Neuronal stem cell (in vitro differentiated cells): Measurements from ENCODE around the gene BCOR.

Experiments
- DNase-seq: peaks from one replicate; pipeline ENCODE4 v3.0.0-alpha.2; 2013; ENCODE audit warnings: low spot score
- H2AFZ ChIP-seq: one replicate; pipeline ENCODE4 v1.6.1; 2013; ENCODE audit warnings: mild to moderate bottlenecking, low read length, inconsistent platforms
- H2AK5ac ChIP-seq: 2 replicates; pipeline ENCODE4 v1.6.1; 2013; ENCODE audit warnings: low read depth, mild to moderate bottlenecking, inconsistent platforms, low read length, moderate library complexity, mixed read lengths
- H2BK120ac ChIP-seq: 2 replicates; pipeline ENCODE4 v1.6.1; 2013; ENCODE audit warnings: low read depth, mild to moderate bottlenecking, inconsistent platforms, low read length, moderate library complexity, mixed read lengths
- H2BK12ac ChIP-seq: one replicate; pipeline ENCODE4 v1.6.1; 2013; ENCODE audit warnings: low read length, inconsistent platforms
- H2BK15ac ChIP-seq: 2 replicates; pipeline ENCODE4 v1.6.1; 2013; ENCODE audit warnings: mild to moderate bottlenecking, low read length, inconsistent platforms, mixed read lengths
- H2BK5ac ChIP-seq: one replicate; pipeline ENCODE4 v1.6.1; 2013; ENCODE audit warnings: inconsistent platforms, mild to moderate bottlenecking, low read length, moderate library complexity
- H3K14ac ChIP-seq: one replicate; pipeline ENCODE4 v1.6.1; 2013; ENCODE audit warnings: low read length, inconsistent platforms
- H3K18ac ChIP-seq: 2 replicates; pipeline ENCODE4 v1.6.1; 2013; ENCODE audit warnings: low read length, inconsistent platforms
- H3K23ac ChIP-seq: 2 replicates; pipeline ENCODE4 v1.6.1; 2013; ENCODE audit warnings: low read depth, mild to moderate bottlenecking, mixed read lengths, low read length, inconsistent platforms; ENCODE audit not compliant: poor library complexity
- H3K27ac ChIP-seq: replicated peaks from 3 replicates; pipeline ENCODE4 v1.5.1; 2013; ENCODE audit warnings: low read length, inconsistent platforms
- H3K27me3 ChIP-seq, 3 experiments: 2 replicates each; pipeline ENCODE4 v1.6.1; 2013; ENCODE audit warnings: low read length in 3 of 3, mild to moderate bottlenecking in 2 of 3, inconsistent platforms in 1 of 3, low read depth in 1 of 3, mixed read lengths in 1 of 3, moderate library complexity in 1 of 3; ENCODE audit not compliant: control insufficient read depth in 3 of 3, insufficient read depth in 3 of 3
- H3K36me3 ChIP-seq, 2 donors: replicated peaks in 1 of 2; 2 replicates each; pipeline ENCODE4 v1.6.1; 2013; ENCODE audit warnings: low read length in 2 of 2; ENCODE audit not compliant: control insufficient read depth in 2 of 2, insufficient read depth in 2 of 2
- H3K4ac ChIP-seq: 2 replicates; pipeline ENCODE4 v1.6.1; 2013; ENCODE audit warnings: inconsistent platforms, mild to moderate bottlenecking, low read length, moderate library complexity
- H3K4me1 ChIP-seq, 2 donors: 1 replicate in 1 of 2; 2 replicates in 1 of 2; pipeline ENCODE4 v1.6.1; 2013; ENCODE audit warnings: low read length in 2 of 2, low read depth in 1 of 2; ENCODE audit not compliant: control insufficient read depth in 2 of 2, insufficient read depth in 1 of 2
- H3K4me2 ChIP-seq: one replicate; pipeline ENCODE4 v1.6.1; 2013; ENCODE audit warnings: mild to moderate bottlenecking, low read length, inconsistent platforms; ENCODE audit not compliant: insufficient read depth, poor library complexity, severe bottlenecking
- H3K4me3 ChIP-seq, 2 donors: 2 replicates each; pipeline ENCODE4 v1.5.1; 2013; ENCODE audit warnings: low read length in 2 of 2, mild to moderate bottlenecking in 2 of 2, inconsistent platforms in 1 of 2, moderate library complexity in 1 of 2
- H3K79me1 ChIP-seq: one replicate; pipeline ENCODE4 v1.6.1; 2013; ENCODE audit warnings: low read depth, mild to moderate bottlenecking, inconsistent platforms, low read length, moderate library complexity
- H3K9ac ChIP-seq: one replicate; pipeline ENCODE4 v1.6.1; 2013; ENCODE audit warnings: mild to moderate bottlenecking, low read depth, low read length, inconsistent platforms; ENCODE audit not compliant: poor library complexity
- H3K9me3 ChIP-seq, 2 donors: replicated peaks in 1 of 2; 2 replicates each; pipeline versions ENCODE3 to v1.6.1; 2013; ENCODE audit warnings: low read length in 2 of 2, mild to moderate bottlenecking in 2 of 2, inconsistent platforms in 1 of 2, low read depth in 1 of 2, mixed read lengths in 1 of 2, moderate library complexity in 1 of 2; ENCODE audit not compliant: control insufficient read depth in 2 of 2, insufficient read depth in 1 of 2
- H4K8ac ChIP-seq: one replicate; pipeline ENCODE4 v1.6.1; 2013; ENCODE audit warnings: low read depth, mild to moderate bottlenecking, inconsistent platforms, low read length, moderate library complexity
- H4K91ac ChIP-seq: one replicate; pipeline ENCODE4 v1.6.1; 2013; ENCODE audit warnings: low read length, low read depth, mild to moderate bottlenecking, inconsistent platforms; ENCODE audit not compliant: poor library complexity
- WGBS, 2 donors: extraction: QIAGEN DNeasy Blood & Tissue Kit; methylation state at CpG; one replicate each; pipeline ENCODE4 v1.1.7; 2013; ENCODE audit warnings: missing lambda C conversion rate in 2 of 2, mixed read lengths in 1 of 2; ENCODE audit not compliant: insufficient read length in 2 of 2, insufficient replicate concordance in 1 of 2; ENCODE audit errors: extremely low coverage in 2 of 2; 5-methylcytosine and 5-hydroxymethylcytosine counted together

Gene BCOR

DNA sequence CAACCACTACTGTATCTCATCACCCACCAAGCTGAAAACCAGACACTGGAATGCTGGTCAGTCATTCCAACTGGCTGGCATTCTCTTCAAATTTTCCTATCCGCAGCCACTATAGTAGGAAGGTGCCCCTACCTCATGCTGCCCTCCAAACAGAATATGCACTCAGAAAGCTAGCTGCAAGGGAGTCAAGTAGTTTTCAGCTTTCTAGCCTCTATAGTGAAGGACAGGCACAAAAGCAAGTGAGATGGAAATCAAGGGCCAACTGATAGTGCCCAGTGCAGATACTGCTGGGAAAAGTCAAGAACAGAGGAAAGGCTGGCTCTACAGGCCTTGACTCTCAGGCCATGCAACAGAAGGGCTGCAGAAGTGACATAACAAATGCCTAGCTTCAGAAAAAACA, 47.2 kb downstream of the BCOR start:
- no peak overlapping the region for H4K91ac ChIP-seq
- no peak overlapping the region for H3K18ac ChIP-seq
- H3K27me3 ChIP-seq, result no peaks in the 10 kb centered on the region
- no peak overlapping the region for H2BK120ac ChIP-seq
- no peak overlapping the region for H2AK5ac ChIP-seq
- H3K27ac ChIP-seq, result no peak overlapping the region
- no peak overlapping the region for H3K4me2 ChIP-seq
- no peaks in the 10 kb centered on the region for H3K4me1 ChIP-seq
- no peak overlapping the region for H2BK15ac ChIP-seq
- no peak overlapping the region for H3K4me3 ChIP-seq
- no peak overlapping the region for H4K8ac ChIP-seq
- no peak overlapping the region for H3K14ac ChIP-seq
- H3K9ac ChIP-seq, result no peak overlapping the region
- no CpG with 5 or more reads among the region's 1 CpG for WGBS, 2 donors
- no peak overlapping the region for H2BK12ac ChIP-seq
- no peak for DNase-seq
- no peak overlapping the region for H3K23ac ChIP-seq
- H3K79me1 ChIP-seq, result no peaks in the 10 kb centered on the region
- H3K36me3 ChIP-seq, result peaks cover 42 to 83% of the 10 kb centered on the region in 2 donors
- H3K9me3 ChIP-seq, result peaks cover 30 to 72% of the 10 kb centered on the region in 2 donors
- H3K4ac ChIP-seq, result no peak overlapping the region
- no peak overlapping the region for H2BK5ac ChIP-seq
- H2AFZ ChIP-seq, result no peak overlapping the region

GRCh38 chrX:40049084-40049641, 48.6 kb downstream of the BCOR start:
- Histone ChIP-seq H3K4me2 (no peak overlapping the region), H2BK12ac (no peak overlapping the region), H2BK5ac (no peak overlapping the region), H3K14ac (no peak overlapping the region), H3K4ac (no peak overlapping the region), H3K79me1 (no peaks in the 10 kb centered on the region), H3K4me1 (no peaks in the 10 kb centered on the region), H2AK5ac (no peak overlapping the region), H3K36me3 (peaks cover 39 to 70% of the 10 kb centered on the region in 2 donors), H3K27me3 (no peaks in the 10 kb centered on the region), H4K91ac (no peak overlapping the region), H3K9me3 (peaks cover 30 to 70% of the 10 kb centered on the region in 2 donors), H4K8ac (no peak overlapping the region), H2BK15ac (no peak overlapping the region), H2AFZ (no peak overlapping the region), H3K4me3 (no peak overlapping the region), H3K23ac (no peak overlapping the region), H3K9ac (no peak overlapping the region), H2BK120ac (no peak overlapping the region), H3K27ac (no peak overlapping the region), H3K18ac (no peak overlapping the region)
- DNase-seq, result no peak
- WGBS, 2 donors, result no CpG with 5 or more reads among the region's 7 CpGs

GRCh38 chrX:40047485-40047884, 50.3 kb downstream of the BCOR start:
- Histone ChIP-seq H3K27me3 (no peaks in the 10 kb centered on the region), H3K36me3 (peaks cover 24 to 54% of the 10 kb centered on the region in 2 donors), H3K14ac (no peak overlapping the region), H3K27ac (no peak overlapping the region), H3K4me1 (no peaks in the 10 kb centered on the region), H3K4me2 (no peak overlapping the region), H3K18ac (no peak overlapping the region), H2BK5ac (no peak overlapping the region), H2AK5ac (no peak overlapping the region), H3K9me3 (peaks cover 23 to 61% of the 10 kb centered on the region in 2 donors), H2AFZ (no peak overlapping the region), H2BK120ac (no peak overlapping the region), H4K91ac (no peak overlapping the region), H3K4ac (no peak overlapping the region), H3K9ac (no peak overlapping the region), H4K8ac (no peak overlapping the region), H2BK12ac (no peak overlapping the region), H3K4me3 (no peak overlapping the region), H2BK15ac (no peak overlapping the region), H3K23ac (no peak overlapping the region), H3K79me1 (no peaks in the 10 kb centered on the region)
- no peak for DNase-seq

GRCh38 chrX:40043895-40044294, 53.9 kb downstream of the BCOR start:
- Histone ChIP-seq H3K4ac (no peak overlapping the region), H2AK5ac (no peak overlapping the region), H2BK120ac (no peak overlapping the region), H3K27me3 (no peaks in the 10 kb centered on the region), H3K18ac (no peak overlapping the region), H4K91ac (no peak overlapping the region), H3K4me1 (peaks cover 0 to 3% of the 10 kb centered on the region in 2 donors), H3K9ac (no peak overlapping the region), H3K4me2 (no peak overlapping the region), H3K23ac (no peak overlapping the region), H2BK5ac (no peak overlapping the region), H2BK15ac (no peak overlapping the region), H3K14ac (no peak overlapping the region), H2AFZ (no peak overlapping the region), H3K9me3 (peaks cover 5 to 28% of the 10 kb centered on the region in 2 donors), H3K79me1 (no peaks in the 10 kb centered on the region), H2BK12ac (no peak overlapping the region), H4K8ac (no peak overlapping the region), H3K36me3 (peaks cover 3 to 20% of the 10 kb centered on the region in 2 donors), H3K4me3 (no peak overlapping the region), H3K27ac (no peak overlapping the region)
- no peak for DNase-seq
- WGBS, 2 donors, result no CpG with 5 or more reads among the region's 3 CpGs
